Dendritic cell treated with granulocyte-macrophage colony-stimulating factor and Interleukin-4, amounts not matched to agents 40 ng/mL and 50 ng/mL, for 4 days (primary cell): ENCODE data around the gene TDRD5.
"Not testable (repeated sequence)": the region's sequence is repeated elsewhere in the genome, so short reads cannot be mapped to it uniquely, and the experiment has no call there.

Experiments
- H3K27ac Mint-ChIP-seq: one replicate; pipeline ENCODE4 v1.8.0; 2022; ENCODE audit warnings: mild to moderate bottlenecking, mixed read lengths
- H3K27me3 Mint-ChIP-seq: one replicate; pipeline ENCODE4 v1.8.0; 2022; ENCODE audit warnings: mild to moderate bottlenecking, mixed read lengths
- H3K36me3 Mint-ChIP-seq: one replicate; pipeline ENCODE4 v1.8.0; 2022; ENCODE audit warnings: low read depth, mixed read lengths
- H3K4me1 Mint-ChIP-seq: one replicate; pipeline ENCODE4 v1.8.0; 2022; ENCODE audit warnings: low read depth, mixed read lengths
- H3K4me3 Mint-ChIP-seq: one replicate; pipeline ENCODE4 v1.8.0; 2022; ENCODE audit warnings: mild to moderate bottlenecking, moderate library complexity, mixed read lengths
- H3K9me3 Mint-ChIP-seq: one replicate; pipeline ENCODE4 v1.8.0; 2022; ENCODE audit warnings: mixed read lengths
- intact Hi-C: fragments of 100-400 bp; cut with micrococcal nuclease; formaldehyde crosslinking; loops from one replicate; pipeline ENCODE4 v1.15.0; 2022

Gene TDRD5

GRCh38 chr1:179694530-179694929 lies 102.9 kb downstream of the TDRD5 start:
- H3K36me3 Mint-ChIP-seq, H3K27ac Mint-ChIP-seq, H3K9me3 Mint-ChIP-seq, intact Hi-C loops, H3K4me3 Mint-ChIP-seq, H3K4me1 Mint-ChIP-seq, H3K27me3 Mint-ChIP-seq: not testable (repeated sequence)

DNA sequence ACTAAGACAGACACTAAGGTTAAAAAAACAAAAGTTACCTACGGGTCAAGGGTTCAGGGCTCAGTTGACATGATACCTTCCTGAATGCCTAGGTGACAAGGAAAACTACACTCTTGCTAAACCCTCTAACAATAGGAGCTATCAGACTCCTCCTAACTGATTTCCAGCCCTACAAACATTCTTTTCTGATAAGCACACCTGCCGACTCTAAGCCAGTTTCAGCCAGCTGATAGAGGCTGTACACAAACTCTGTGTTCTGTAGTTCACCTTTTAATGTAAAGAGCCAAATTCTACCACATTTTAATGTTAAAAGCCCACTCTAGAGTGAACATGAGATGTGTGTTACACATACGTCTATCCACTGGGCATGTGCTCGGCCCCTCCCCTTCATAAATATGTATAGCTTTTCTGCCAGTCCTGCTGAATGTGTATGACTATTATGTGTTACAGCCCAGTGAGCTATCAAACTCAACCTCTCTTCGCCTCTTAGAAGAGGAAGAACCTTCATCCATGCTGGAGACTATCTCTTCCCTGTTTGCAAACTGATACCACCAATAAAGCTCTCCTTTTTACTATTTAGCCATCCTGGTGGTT lies 111.4 kb downstream of the TDRD5 start:
- intact Hi-C loops = no loop called here

DNA sequence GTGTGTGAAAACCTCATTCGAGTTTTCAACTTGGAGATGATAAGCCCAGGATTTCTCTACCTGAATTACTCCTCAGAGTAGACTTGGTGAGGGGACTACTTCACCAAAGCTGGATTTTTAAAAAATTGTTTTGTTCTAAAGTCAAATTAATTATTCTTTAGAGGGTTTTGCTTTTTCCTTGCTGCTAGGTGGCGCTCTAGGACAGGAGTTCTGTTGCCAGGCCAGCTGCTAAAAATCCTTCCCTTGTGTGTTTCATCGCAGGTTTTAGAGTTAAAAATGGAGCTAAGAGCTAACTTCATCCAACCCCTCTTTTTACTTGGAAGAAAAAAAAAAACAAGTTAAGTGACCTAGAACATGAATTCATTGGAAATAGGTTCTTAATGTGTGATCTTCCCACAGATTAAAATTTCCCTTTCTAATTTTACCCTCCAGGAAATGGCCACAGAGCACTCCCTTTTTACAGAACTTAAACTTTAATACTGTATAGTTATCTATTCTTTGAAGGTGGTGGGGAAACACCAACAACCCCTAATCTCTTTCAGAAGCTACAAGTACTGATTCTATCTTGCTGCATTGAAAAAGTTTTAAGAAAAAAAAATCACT lies 114.8 kb downstream of the TDRD5 start:
- Mint-ChIP-seq H3K4me3 (no peak overlapping the region), H3K9me3 (no peaks in the 10 kb centered on the region), H3K27ac (no peak overlapping the region), H3K36me3 (no peaks in the 10 kb centered on the region), H3K4me1 (no peaks in the 10 kb centered on the region), H3K27me3 (no peaks in the 10 kb centered on the region)
- intact Hi-C loops = loop anchor here (1.0 to 5.0 kb wide), 2 partner anchors 104 to 776 kb away; no protein-coding TSS in a partner anchor

More for the DNA sequence above, 111.4 kb downstream of the TDRD5 start:
- Mint-ChIP-seq H3K4me1 (no peaks in the 10 kb centered on the region), H3K9me3 (no peaks in the 10 kb centered on the region), H3K27me3 (no peaks in the 10 kb centered on the region), H3K4me3 (no peak overlapping the region), H3K36me3 (no peaks in the 10 kb centered on the region), H3K27ac (no peak overlapping the region)

- no peak overlapping the region for H3K27ac Mint-ChIP-seq
- no peaks in the 10 kb centered on the region for H3K36me3 Mint-ChIP-seq
- no peak overlapping the region for H3K4me3 Mint-ChIP-seq
- no peaks in the 10 kb centered on the region for H3K4me1 Mint-ChIP-seq
- intact Hi-C loops = loop anchor here (5.0 kb wide), 1 partner anchor 775 kb away; no protein-coding TSS in a partner anchor
- no peaks in the 10 kb centered on the region for H3K9me3 Mint-ChIP-seq
- H3K27me3 Mint-ChIP-seq = no peaks in the 10 kb centered on the region
Observed at GRCh38 chr1:179707406-179707805, 115.8 kb downstream of the TDRD5 start.

- H3K4me1 Mint-ChIP-seq = no peaks in the 10 kb centered on the region
- H3K36me3 Mint-ChIP-seq = no peaks in the 10 kb centered on the region
- H3K27ac Mint-ChIP-seq = no peak overlapping the region
- intact Hi-C loops = loop anchor here (5.0 kb wide), 1 partner anchor 774 kb away; no protein-coding TSS in a partner anchor
- H3K9me3 Mint-ChIP-seq = peaks cover 7% of the 10 kb centered on the region
- no peaks in the 10 kb centered on the region for H3K27me3 Mint-ChIP-seq
- no peak overlapping the region for H3K4me3 Mint-ChIP-seq
Observed at GRCh38 chr1:179708434-179709195, 117.0 kb downstream of the TDRD5 start.

GRCh38 chr1:179709841-179710329 lies 118.3 kb downstream of the TDRD5 start:
- no peak overlapping the region for H3K27ac Mint-ChIP-seq
- H3K36me3 Mint-ChIP-seq = no peaks in the 10 kb centered on the region
- H3K27me3 Mint-ChIP-seq = peaks cover under 1% of the 10 kb centered on the region
- H3K4me3 Mint-ChIP-seq = no peak overlapping the region
- peaks cover 20% of the 10 kb centered on the region for H3K9me3 Mint-ChIP-seq
- intact Hi-C loops = loop anchor here (5.0 kb wide), 1 partner anchor 772 kb away; no protein-coding TSS in a partner anchor
- H3K4me1 Mint-ChIP-seq = no peaks in the 10 kb centered on the region

GRCh38 chr1:179714159-179714558 lies 122.5 kb downstream of the TDRD5 start:
- Mint-ChIP-seq H3K36me3 (no peaks in the 10 kb centered on the region), H3K4me3 (no peak overlapping the region), H3K9me3 (peaks cover 63% of the 10 kb centered on the region), H3K4me1 (no peaks in the 10 kb centered on the region), H3K27ac (no peak overlapping the region), H3K27me3 (peaks cover 2% of the 10 kb centered on the region)
- intact Hi-C loops = no loop called here

GRCh38 chr1:179714623-179715022 lies 123.0 kb downstream of the TDRD5 start:
- Mint-ChIP-seq H3K27me3 (peaks cover 2% of the 10 kb centered on the region), H3K4me3 (no peak overlapping the region), H3K9me3 (peaks cover 67% of the 10 kb centered on the region), H3K4me1 (no peaks in the 10 kb centered on the region), H3K27ac (no peak overlapping the region), H3K36me3 (no peaks in the 10 kb centered on the region)
- intact Hi-C loops = no loop called here

- no peak overlapping the region for H3K27ac Mint-ChIP-seq
- H3K4me1 Mint-ChIP-seq = no peaks in the 10 kb centered on the region
- peaks cover 2% of the 10 kb centered on the region for H3K27me3 Mint-ChIP-seq
- H3K4me3 Mint-ChIP-seq = no peak overlapping the region
- peaks cover 83% of the 10 kb centered on the region for H3K9me3 Mint-ChIP-seq
- intact Hi-C loops = no loop called here
- no peaks in the 10 kb centered on the region for H3K36me3 Mint-ChIP-seq
Observed at GRCh38 chr1:179719272-179719671, 127.6 kb downstream of the TDRD5 start.

DNA sequence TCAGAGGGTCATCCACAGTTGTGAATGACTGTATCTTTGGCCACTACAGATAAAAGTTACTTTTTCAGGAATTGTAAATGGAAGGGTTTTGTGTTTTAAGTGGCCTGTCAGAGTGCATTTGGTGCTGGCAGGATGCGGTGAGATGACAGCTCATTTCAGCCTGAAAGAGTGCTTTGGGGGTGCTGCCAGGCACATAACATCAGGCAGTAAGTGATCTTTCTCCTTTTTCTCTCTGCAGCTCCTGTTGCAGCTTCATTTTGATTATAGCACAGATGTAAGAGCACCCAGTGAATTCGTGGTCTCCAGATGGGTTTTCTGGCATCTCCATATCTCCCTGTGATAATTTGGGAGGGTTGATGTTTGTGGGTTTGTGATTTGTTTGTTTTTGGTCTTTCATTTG lies 136.6 kb downstream of the TDRD5 start:
- Mint-ChIP-seq H3K4me3 (no peak overlapping the region), H3K27ac (no peak overlapping the region), H3K36me3 (no peaks in the 10 kb centered on the region), H3K9me3 (peaks cover under 1% of the 10 kb centered on the region), H3K27me3 (peaks cover 9% of the 10 kb centered on the region), H3K4me1 (no peaks in the 10 kb centered on the region)
- intact Hi-C loops = no loop called here

GRCh38 chr1:179729881-179730280 lies 138.2 kb downstream of the TDRD5 start:
- intact Hi-C loops = no loop called here
- H3K9me3 Mint-ChIP-seq = no peaks in the 10 kb centered on the region
- H3K4me3 Mint-ChIP-seq = no peak overlapping the region
- H3K4me1 Mint-ChIP-seq = no peaks in the 10 kb centered on the region
- no peaks in the 10 kb centered on the region for H3K36me3 Mint-ChIP-seq
- H3K27me3 Mint-ChIP-seq = peaks cover 9% of the 10 kb centered on the region
- H3K27ac Mint-ChIP-seq = no peak overlapping the region

DNA sequence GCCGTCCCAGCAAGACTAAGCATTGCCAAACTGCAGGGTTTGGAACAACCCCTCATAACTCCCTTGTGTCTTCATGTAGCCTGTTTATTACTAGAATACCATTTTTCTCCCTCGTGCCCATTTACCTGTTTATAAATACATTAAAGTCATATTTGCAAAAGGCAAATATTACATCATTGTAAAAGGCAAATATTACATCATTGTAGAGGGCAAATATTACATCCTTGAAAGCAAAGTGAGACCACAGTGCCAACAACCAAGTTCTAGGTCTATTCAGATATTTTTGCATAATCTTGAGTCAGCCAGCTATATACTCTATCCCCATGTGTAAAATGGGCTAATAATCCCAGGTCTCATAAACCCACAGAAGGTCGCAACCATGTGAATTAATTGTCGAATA lies 140.0 kb downstream of the TDRD5 start:
- H3K9me3 Mint-ChIP-seq = no peaks in the 10 kb centered on the region
- no peaks in the 10 kb centered on the region for H3K36me3 Mint-ChIP-seq
- no peak overlapping the region for H3K27ac Mint-ChIP-seq
- H3K27me3 Mint-ChIP-seq = peaks cover 9% of the 10 kb centered on the region
- no peak overlapping the region for H3K4me3 Mint-ChIP-seq
- intact Hi-C loops = no loop called here
- no peaks in the 10 kb centered on the region for H3K4me1 Mint-ChIP-seq
